Smooth muscle cell (in vitro differentiated cells): ENCODE data around the gene POLR3GL. TPM values are rescaled to one million over a fixed set of nuclear protein-coding genes. Genes with fewer than 3 reads are reported as not detected.

Experiments
- DNase-seq: peaks from one replicate; lab custom pipeline; 2025; ENCODE audit not compliant: unreplicated experiment; lab: John Stamatoyannopoulos, UW
- H2AFZ ChIP-seq: fragments of 200-600 bp; sonication (generic); 2 replicates; pipeline ENCODE4 v1.6.0; 2016; ENCODE audit warnings: antibody characterized with exemption, low read depth, mild to moderate bottlenecking
- H3F3A ChIP-seq: fragments of 200-600 bp; sonication (generic); 2 replicates; pipeline ENCODE4 v1.6.0; 2017; ENCODE audit warnings: antibody characterized with exemption, low read depth
- H3K27ac ChIP-seq: fragments of 200-600 bp; sonication (generic); 2 replicates; pipeline ENCODE4 v1.5.1; 2016; ENCODE audit warnings: low read depth, mild to moderate bottlenecking
- H3K27me3 ChIP-seq: fragments of 200-600 bp; sonication (generic); 2 replicates; pipeline ENCODE4 v1.6.1; 2016; ENCODE audit warnings: low read depth, mild to moderate bottlenecking
- H3K36me3 ChIP-seq: fragments of 200-600 bp; sonication (generic); 2 replicates; pipeline ENCODE4 v1.5.1; 2016; ENCODE audit warnings: low read depth
- H3K4me1 ChIP-seq: fragments of 200-600 bp; sonication (generic); 2 replicates; pipeline ENCODE4 v1.5.1; 2016; ENCODE audit warnings: low read depth
- H3K4me2 ChIP-seq: fragments of 200-600 bp; sonication (generic); 2 replicates; pipeline ENCODE4 v1.6.0; 2016; ENCODE audit warnings: mild to moderate bottlenecking
- H3K4me3 ChIP-seq: fragments of 200-600 bp; sonication (generic); 2 replicates; pipeline ENCODE4 v1.5.1; 2016; ENCODE audit warnings: mild to moderate bottlenecking
- H3K79me2 ChIP-seq: fragments of 200-600 bp; sonication (generic); 2 replicates; pipeline ENCODE4 v1.6.0; 2016; ENCODE audit warnings: low read depth, mild to moderate bottlenecking
- H3K9ac ChIP-seq: fragments of 200-600 bp; sonication (generic); 2 replicates; pipeline ENCODE4 v1.6.0; 2016; ENCODE audit warnings: low read depth
- H3K9me3 ChIP-seq: fragments of 200-600 bp; sonication (generic); replicated peaks from 2 replicates; pipeline ENCODE4 v1.5.1; 2016; ENCODE audit warnings: low read depth
- H4K20me1 ChIP-seq: fragments of 200-600 bp; sonication (generic); 2 replicates; pipeline ENCODE4 v1.6.0; 2016; ENCODE audit warnings: low read depth
- WGBS: methylation state at CpG from one replicate; pipeline ENCODE4 v1.1.7; 2016; ENCODE audit warnings: low lambda C conversion rate; 5-methylcytosine and 5-hydroxymethylcytosine counted together
- polyA plus RNA-seq: library from polyadenylated mRNA; unstranded; fragments of >200 nt; fragmentation: Nextera tagmentation; extraction: Ambion mirVana; gene quantifications from 2 replicates; pipeline ENCODE4 v1.2.1, GENCODE V29; 2016
- total RNA-seq: library from RNA; depleted of rRNA; stranded (reverse); fragments of >200 nt; gene quantifications from 2 replicates; pipeline ENCODE4 v1.2.3, GENCODE V29; 2014
- TF ChIP-seq, protein P1 (sequence below): fragments of 200-600 bp; sonication (generic); IDR thresholded peaks from 2 replicates; pipeline ENCODE4 v1.5.1; 2017; ENCODE audit warnings: borderline replicate concordance, mild to moderate bottlenecking, antibody characterized with exemption; ENCODE audit not compliant: insufficient read depth, poor library complexity, severe bottlenecking

Gene POLR3GL
- total and polyA plus RNA-seq, 2 experiments from 2014 or later: 22.2 to 33.6 TPM

GRCh38 chr1:146010126-146010738 lies 45.7 kb downstream of the POLR3GL start:
- Histone ChIP-seq H3K27me3 (no peaks in the 10 kb centered on the region), H2AFZ (no peak overlapping the region), H3K36me3 (no peaks in the 10 kb centered on the region), H3K4me1 (no peaks in the 10 kb centered on the region), H3K4me3 (no peak overlapping the region), H3K9me3 (no peaks in the 10 kb centered on the region), H3K27ac (no peak overlapping the region), H4K20me1 (no peaks in the 10 kb centered on the region), H3F3A (no peaks in the 10 kb centered on the region), H3K9ac (no peak overlapping the region), H3K4me2 (no peak overlapping the region), H3K79me2 (no peaks in the 10 kb centered on the region)
- no peak for DNase-seq
- WGBS: 94% methylated on average over 8 of the region's 8 CpGs
- TF ChIP-seq, protein P1, sequence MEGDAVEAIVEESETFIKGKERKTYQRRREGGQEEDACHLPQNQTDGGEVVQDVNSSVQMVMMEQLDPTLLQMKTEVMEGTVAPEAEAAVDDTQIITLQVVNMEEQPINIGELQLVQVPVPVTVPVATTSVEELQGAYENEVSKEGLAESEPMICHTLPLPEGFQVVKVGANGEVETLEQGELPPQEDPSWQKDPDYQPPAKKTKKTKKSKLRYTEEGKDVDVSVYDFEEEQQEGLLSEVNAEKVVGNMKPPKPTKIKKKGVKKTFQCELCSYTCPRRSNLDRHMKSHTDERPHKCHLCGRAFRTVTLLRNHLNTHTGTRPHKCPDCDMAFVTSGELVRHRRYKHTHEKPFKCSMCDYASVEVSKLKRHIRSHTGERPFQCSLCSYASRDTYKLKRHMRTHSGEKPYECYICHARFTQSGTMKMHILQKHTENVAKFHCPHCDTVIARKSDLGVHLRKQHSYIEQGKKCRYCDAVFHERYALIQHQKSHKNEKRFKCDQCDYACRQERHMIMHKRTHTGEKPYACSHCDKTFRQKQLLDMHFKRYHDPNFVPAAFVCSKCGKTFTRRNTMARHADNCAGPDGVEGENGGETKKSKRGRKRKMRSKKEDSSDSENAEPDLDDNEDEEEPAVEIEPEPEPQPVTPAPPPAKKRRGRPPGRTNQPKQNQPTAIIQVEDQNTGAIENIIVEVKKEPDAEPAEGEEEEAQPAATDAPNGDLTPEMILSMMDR: no peak

DNA sequence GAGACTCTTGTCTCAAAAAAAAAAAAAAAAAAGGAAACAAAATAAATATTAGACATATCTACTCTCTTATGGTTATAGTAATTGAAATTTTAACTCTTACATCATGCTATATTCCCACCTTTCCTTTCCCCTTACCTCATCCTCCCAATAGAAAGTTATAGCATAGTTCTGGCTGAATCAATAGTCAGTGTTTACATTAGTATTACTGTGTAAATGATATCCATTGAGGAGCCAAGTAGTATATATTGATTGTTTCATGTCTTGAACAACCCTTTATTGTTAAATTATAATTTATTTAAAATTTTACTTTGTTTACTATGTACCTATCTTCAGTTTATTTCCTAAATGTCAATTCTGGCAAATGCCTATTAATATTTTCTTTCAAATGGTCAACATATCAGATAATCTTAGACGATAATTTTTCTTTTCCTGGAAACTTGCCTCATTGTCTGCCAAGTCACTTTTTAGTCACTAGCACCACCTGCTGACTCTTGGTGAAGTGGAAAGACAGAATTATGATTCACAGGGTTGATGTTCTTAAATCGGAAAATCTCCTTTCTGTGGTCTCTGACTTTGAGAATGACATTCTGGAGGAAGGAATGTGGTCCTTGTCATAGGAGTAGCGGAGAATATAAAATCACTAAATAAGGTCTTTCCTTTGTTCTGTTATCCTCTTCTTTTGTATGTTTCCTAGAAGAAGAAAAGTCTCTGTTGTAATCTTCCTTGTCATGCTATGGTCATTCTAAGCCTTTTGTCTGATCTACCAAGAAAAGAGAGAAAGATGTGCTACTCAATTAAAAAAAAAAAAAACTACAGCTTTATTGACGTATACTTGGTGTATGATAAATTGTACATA lies 48.4 kb downstream of the POLR3GL start:
- TF ChIP-seq, protein P1: peak; percentile 74
- Histone ChIP-seq H3K4me1 (no peaks in the 10 kb centered on the region), H2AFZ (no peak overlapping the region), H3K27me3 (peaks cover 15% of the 10 kb centered on the region), H3K36me3 (no peaks in the 10 kb centered on the region), H4K20me1 (no peaks in the 10 kb centered on the region), H3K9ac (no peak overlapping the region), H3K4me3 (no peak overlapping the region), H3F3A (no peaks in the 10 kb centered on the region), H3K79me2 (no peaks in the 10 kb centered on the region), H3K9me3 (no peaks in the 10 kb centered on the region), H3K4me2 (no peak overlapping the region), H3K27ac (no peak overlapping the region)
- 15% methylated on average over 4 of the region's 4 CpGs for WGBS
- DNase-seq: no peak

DNA sequence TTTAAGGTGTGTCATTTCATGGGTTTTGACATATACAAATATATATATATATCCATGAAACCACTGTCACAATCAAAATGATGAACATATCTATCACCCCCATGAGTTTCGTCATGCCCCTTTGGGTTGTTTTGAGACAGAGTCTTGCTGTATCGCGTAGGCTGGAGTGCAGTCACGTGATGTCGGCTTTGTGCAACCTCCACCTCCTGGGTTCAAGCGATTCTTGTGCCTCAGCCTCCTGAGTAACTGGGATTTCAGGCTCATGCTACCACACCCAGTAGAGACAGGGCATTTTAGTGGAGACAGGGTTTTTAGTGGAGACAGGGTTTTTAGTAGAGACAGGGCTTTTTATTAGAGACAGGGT lies 49.1 kb downstream of the POLR3GL start:
- Histone ChIP-seq H3K9ac (no peak overlapping the region), H3K27me3 (peaks cover 21% of the 10 kb centered on the region), H3K36me3 (no peaks in the 10 kb centered on the region), H3K27ac (no peak overlapping the region), H4K20me1 (no peaks in the 10 kb centered on the region), H3K4me2 (no peak overlapping the region), H3K9me3 (no peaks in the 10 kb centered on the region), H3K4me3 (no peak overlapping the region), H3K4me1 (no peaks in the 10 kb centered on the region), H3K79me2 (no peaks in the 10 kb centered on the region), H3F3A (no peaks in the 10 kb centered on the region), H2AFZ (no peak overlapping the region)
- TF ChIP-seq, protein P1: no peak
- 79% methylated on average over 6 of the region's 6 CpGs for WGBS
- DNase-seq: no peak
